ENCODE results near the gene ILK. TPM values are rescaled to one million over a fixed set of nuclear protein-coding genes. Genes with fewer than 3 reads are reported as not detected.

Gene ILK
- total RNA-seq, 1 donor from 2014 or later: 85.6 TPM

GRCh38 chr11:6594142-6594768 is 9.3 kb upstream of the ILK start:
- Mint-ChIP-seq H3K4me3 (no peak overlapping the region), H3K27me3 (ENCODE audit: insufficient read depth, low read depth) (no peaks in the 10 kb centered on the region), H3K27ac (no peak overlapping the region), H3K36me3 (peaks cover 13% of the 10 kb centered on the region), H3K4me1 (peaks cover 10% of the 10 kb centered on the region), H3K9me3 (no peaks in the 10 kb centered on the region)
- no peak for DNase-seq (ENCODE audit: low spot score)
- Histone ChIP-seq H3F3A (ENCODE audit: low read depth) (peaks cover 13% of the 10 kb centered on the region), H3K9ac (no peak overlapping the region), H2AFZ (replicated peaks) (no peak overlapping the region), H3K4me3 (no peak overlapping the region), H3K4me2 (no peak overlapping the region), H3K36me3 (peaks cover 5% of the 10 kb centered on the region), H3K4me1 (peaks cover 9% of the 10 kb centered on the region), H3K79me2 (ENCODE audit: low read depth) (no peaks in the 10 kb centered on the region), H3K9me3 (ENCODE audit: low read depth) (no peaks in the 10 kb centered on the region), H3K27me3 (no peaks in the 10 kb centered on the region), H4K20me1 (ENCODE audit: low read depth) (no peaks in the 10 kb centered on the region), H3K27ac (no peak overlapping the region)
- no peak for TF ChIP-seq EZH2 (IDR thresholded peaks at IDR 0.05)

GRCh38 chr11:6596239-6596877 is 7.2 kb upstream of the ILK start:
- H3K4me2 ChIP-seq: peak overlapping the region; percentile 54
- H3K36me3 Mint-ChIP-seq: peaks cover 18% of the 10 kb centered on the region
- no peaks in the 10 kb centered on the region for H3K27me3 Mint-ChIP-seq (ENCODE audit: insufficient read depth, low read depth)
- H3K4me1 Mint-ChIP-seq: peaks cover 10% of the 10 kb centered on the region
- no peaks in the 10 kb centered on the region for H4K20me1 ChIP-seq (ENCODE audit: low read depth)
- no peak for TF ChIP-seq EZH2 (IDR thresholded peaks at IDR 0.05)
- no peak for TF ChIP-seq EZH2phosphoT487 (IDR thresholded peaks at IDR 0.05)
- no peak for TF ChIP-seq CTCF (IDR thresholded peaks at IDR 0.05)
- no peaks in the 10 kb centered on the region for H3K9me3 Mint-ChIP-seq
- no peaks in the 10 kb centered on the region for H3K27me3 ChIP-seq
- H3K36me3 ChIP-seq: no peaks in the 10 kb centered on the region
- peaks cover 10% of the 10 kb centered on the region for H3F3A ChIP-seq (ENCODE audit: low read depth)
- no peak for DNase-seq (ENCODE audit: low spot score)
- no peak overlapping the region for H3K9ac ChIP-seq
- no peaks in the 10 kb centered on the region for H3K79me2 ChIP-seq (ENCODE audit: low read depth)
- H3K4me3 Mint-ChIP-seq: no peak overlapping the region
- peak overlapping the region; percentile 46 for H3K27ac ChIP-seq
- H3K9me3 ChIP-seq (ENCODE audit: low read depth): no peaks in the 10 kb centered on the region
- H3K4me1 ChIP-seq: peaks cover 9% of the 10 kb centered on the region
- no peak overlapping the region for H2AFZ ChIP-seq (replicated peaks)
- H3K27ac Mint-ChIP-seq: no peak overlapping the region
- no peak overlapping the region for H3K4me3 ChIP-seq

DNA sequence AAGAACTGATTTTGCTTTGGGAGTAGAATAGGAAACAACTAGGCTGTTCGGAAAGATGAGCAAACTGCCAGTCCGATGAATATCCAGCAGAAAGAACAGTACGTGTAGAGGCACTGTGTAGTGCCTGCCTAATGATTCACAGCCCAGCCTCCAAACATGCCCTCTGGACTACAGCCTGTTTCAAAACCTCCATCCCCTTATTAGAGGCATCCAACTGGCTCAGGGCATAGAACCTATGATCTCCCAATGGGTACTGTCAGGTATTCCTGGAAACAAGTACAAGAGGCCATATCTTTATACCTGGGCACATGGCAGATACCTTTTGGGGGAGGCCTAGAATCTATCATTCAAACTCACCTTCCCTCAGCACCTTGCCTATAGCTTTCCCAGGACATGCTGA is 5.0 kb upstream of the ILK start:
- no peak overlapping the region for H3K4me2 ChIP-seq
- H2AFZ ChIP-seq (replicated peaks): no peak overlapping the region
- no peaks in the 10 kb centered on the region for H4K20me1 ChIP-seq (ENCODE audit: low read depth)
- H3K4me1 Mint-ChIP-seq: peaks cover 9% of the 10 kb centered on the region
- H3K36me3 Mint-ChIP-seq: peaks cover 21% of the 10 kb centered on the region
- H3K9ac ChIP-seq: no peak overlapping the region
- H3K9me3 ChIP-seq (ENCODE audit: low read depth): no peaks in the 10 kb centered on the region
- H3K79me2 ChIP-seq (ENCODE audit: low read depth): peaks cover 20% of the 10 kb centered on the region
- no peaks in the 10 kb centered on the region for H3K9me3 Mint-ChIP-seq
- H3K4me3 ChIP-seq: no peak overlapping the region
- peaks cover 10% of the 10 kb centered on the region for H3F3A ChIP-seq (ENCODE audit: low read depth)
- peaks cover 14% of the 10 kb centered on the region for H3K4me1 ChIP-seq
- no peaks in the 10 kb centered on the region for H3K27me3 Mint-ChIP-seq (ENCODE audit: insufficient read depth, low read depth)
- no peak for TF ChIP-seq CTCF (IDR thresholded peaks at IDR 0.05)
- no peak for TF ChIP-seq EZH2 (IDR thresholded peaks at IDR 0.05)
- no peak for TF ChIP-seq EZH2phosphoT487 (IDR thresholded peaks at IDR 0.05)
- H3K4me3 Mint-ChIP-seq: no peak overlapping the region
- H3K27ac Mint-ChIP-seq: no peak overlapping the region
- no peaks in the 10 kb centered on the region for H3K27me3 ChIP-seq
- no peak overlapping the region for H3K27ac ChIP-seq
- H3K36me3 ChIP-seq: no peaks in the 10 kb centered on the region
- DNase-seq (ENCODE audit: low spot score): no peak

DNA sequence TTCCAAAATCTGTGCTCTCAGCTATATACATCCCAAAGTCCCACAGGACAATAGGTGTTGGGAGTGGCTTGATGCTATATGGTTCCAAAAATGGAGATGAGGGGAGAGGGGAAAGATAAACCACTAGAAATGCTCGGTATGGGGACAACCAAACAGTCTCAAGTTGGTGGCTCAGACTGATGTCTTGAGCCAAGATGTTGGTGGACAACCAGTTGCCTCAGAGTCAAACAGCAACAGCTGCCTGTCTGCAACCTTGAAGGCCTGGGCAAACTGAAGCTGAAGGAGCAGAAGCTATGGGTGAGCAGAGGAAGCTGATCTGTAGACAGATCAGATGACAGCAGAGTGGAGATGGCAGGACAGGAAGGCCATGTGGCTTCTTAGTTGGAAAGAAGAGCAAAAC is 4.1 kb upstream of the ILK start:
- H3K36me3 Mint-ChIP-seq: peaks cover 17% of the 10 kb centered on the region
- H3K4me1 Mint-ChIP-seq: peaks cover 9% of the 10 kb centered on the region
- H3K9me3 ChIP-seq (ENCODE audit: low read depth): no peaks in the 10 kb centered on the region
- H2AFZ ChIP-seq (replicated peaks): no peak overlapping the region
- no peaks in the 10 kb centered on the region for H4K20me1 ChIP-seq (ENCODE audit: low read depth)
- no peak for DNase-seq (ENCODE audit: low spot score)
- no peak overlapping the region for H3K27ac ChIP-seq
- no peak overlapping the region for H3K27ac Mint-ChIP-seq
- H3K9me3 Mint-ChIP-seq: no peaks in the 10 kb centered on the region
- H3K79me2 ChIP-seq (ENCODE audit: low read depth): peaks cover 28% of the 10 kb centered on the region
- H3K36me3 ChIP-seq: no peaks in the 10 kb centered on the region
- no peak overlapping the region for H3K4me2 ChIP-seq
- H3K9ac ChIP-seq: no peak overlapping the region
- peaks cover 18% of the 10 kb centered on the region for H3F3A ChIP-seq (ENCODE audit: low read depth)
- H3K4me3 ChIP-seq: no peak overlapping the region
- H3K27me3 Mint-ChIP-seq (ENCODE audit: insufficient read depth, low read depth): no peaks in the 10 kb centered on the region
- no peak for TF ChIP-seq EZH2 (IDR thresholded peaks at IDR 0.05)
- H3K4me3 Mint-ChIP-seq: no peak overlapping the region
- no peaks in the 10 kb centered on the region for H3K27me3 ChIP-seq
- H3K4me1 ChIP-seq: peaks cover 14% of the 10 kb centered on the region
